Measurements from ENCODE around the gene CKAP2L. TPM values are rescaled to one million over a fixed set of nuclear protein-coding genes. Genes with fewer than 3 reads are reported as not detected.

CKAP2L gene
- total and polyA plus RNA-seq, 8 donors: 1.1 to 4.4 (median 1.3) TPM

DNA sequence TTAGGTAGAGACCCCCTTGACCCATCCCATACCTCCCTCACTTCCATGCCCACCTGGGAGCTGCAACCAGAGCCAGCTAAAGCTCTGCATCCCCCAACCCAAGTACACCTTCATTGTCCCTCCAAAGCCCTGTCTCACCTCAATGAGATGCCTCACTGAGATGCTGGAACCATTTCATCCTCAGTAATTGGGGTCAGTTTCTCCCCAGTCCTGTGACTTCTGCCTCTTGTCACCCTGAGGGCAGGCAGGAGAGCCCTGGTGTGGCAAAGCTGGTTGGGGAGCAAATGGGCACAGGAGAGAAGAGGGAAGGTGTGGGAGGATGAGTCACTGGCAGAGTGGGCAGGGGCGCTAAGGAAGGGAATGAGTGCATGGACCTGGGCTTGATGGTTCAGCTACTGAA lies 71.5 kb downstream of the CKAP2L start:
- no peaks in the 10 kb centered on the region for H3K36me3 ChIP-seq
- H3K27me3 ChIP-seq: no peaks in the 10 kb centered on the region
- H3K27ac ChIP-seq: no peak overlapping the region
- intact Hi-C loops (cut with DNase I; ENCODE audit: low total_unique reads): no loop called here
- TF ChIP-seq, protein P1, sequence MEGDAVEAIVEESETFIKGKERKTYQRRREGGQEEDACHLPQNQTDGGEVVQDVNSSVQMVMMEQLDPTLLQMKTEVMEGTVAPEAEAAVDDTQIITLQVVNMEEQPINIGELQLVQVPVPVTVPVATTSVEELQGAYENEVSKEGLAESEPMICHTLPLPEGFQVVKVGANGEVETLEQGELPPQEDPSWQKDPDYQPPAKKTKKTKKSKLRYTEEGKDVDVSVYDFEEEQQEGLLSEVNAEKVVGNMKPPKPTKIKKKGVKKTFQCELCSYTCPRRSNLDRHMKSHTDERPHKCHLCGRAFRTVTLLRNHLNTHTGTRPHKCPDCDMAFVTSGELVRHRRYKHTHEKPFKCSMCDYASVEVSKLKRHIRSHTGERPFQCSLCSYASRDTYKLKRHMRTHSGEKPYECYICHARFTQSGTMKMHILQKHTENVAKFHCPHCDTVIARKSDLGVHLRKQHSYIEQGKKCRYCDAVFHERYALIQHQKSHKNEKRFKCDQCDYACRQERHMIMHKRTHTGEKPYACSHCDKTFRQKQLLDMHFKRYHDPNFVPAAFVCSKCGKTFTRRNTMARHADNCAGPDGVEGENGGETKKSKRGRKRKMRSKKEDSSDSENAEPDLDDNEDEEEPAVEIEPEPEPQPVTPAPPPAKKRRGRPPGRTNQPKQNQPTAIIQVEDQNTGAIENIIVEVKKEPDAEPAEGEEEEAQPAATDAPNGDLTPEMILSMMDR (IDR thresholded peaks at IDR 0.05): no peak
- TF ChIP-seq POLR2A (IDR thresholded peaks at IDR 0.05) (no peak), EP300 (IDR thresholded peaks at IDR 0.05) (no peak), POLR2AphosphoS5 (IDR thresholded peaks at IDR 0.05) (no peak)
- DNase-seq: no peak
- no peak overlapping the region for H3K4me3 ChIP-seq
- WGBS, 5 donors: 88 to 100% (median 92%) methylated on average over 1 of the region's 1 CpG
- H3K4me1 ChIP-seq: peaks cover 0 to 26% (median 7%) of the 10 kb centered on the region in 4 donors
- no peaks in the 10 kb centered on the region for H3K9me3 ChIP-seq

GRCh38 chr2:112692495-112692911 lies 71.9 kb downstream of the CKAP2L start:
- H3K36me3 ChIP-seq: no peaks in the 10 kb centered on the region
- intact Hi-C loops (cut with DNase I; ENCODE audit: low total_unique reads): no loop called here
- H3K4me1 ChIP-seq: peaks cover 0 to 26% (median 7%) of the 10 kb centered on the region in 4 donors
- no peaks in the 10 kb centered on the region for H3K9me3 ChIP-seq
- H3K27me3 ChIP-seq: no peaks in the 10 kb centered on the region
- TF ChIP-seq EP300 (IDR thresholded peaks at IDR 0.05) (no peak), POLR2AphosphoS5 (IDR thresholded peaks at IDR 0.05) (no peak), POLR2A (IDR thresholded peaks at IDR 0.05) (no peak)
- TF ChIP-seq, protein P1 (IDR thresholded peaks at IDR 0.05): no peak
- 25 to 55% (median 42%) methylated on average over 5 of the region's 5 CpGs for WGBS, 5 donors
- no peak overlapping the region for H3K4me3 ChIP-seq
- peak; percentile 49 to 77 for DNase-seq
- H3K27ac ChIP-seq: peak overlapping the region in 2 of 5 donors; percentile 18 to 34

GRCh38 chr2:112691881-112692281 lies 72.5 kb downstream of the CKAP2L start:
- Histone ChIP-seq H3K27me3 (no peaks in the 10 kb centered on the region), H3K4me3 (no peak overlapping the region), H3K27ac (peak overlapping the region in 2 of 5 donors; percentile 18 to 34), H3K36me3 (no peaks in the 10 kb centered on the region), H3K4me1 (peaks cover 0 to 26% (median 7%) of the 10 kb centered on the region in 4 donors), H3K9me3 (no peaks in the 10 kb centered on the region)
- TF ChIP-seq POLR2A (IDR thresholded peaks at IDR 0.05) (no peak), POLR2AphosphoS5 (IDR thresholded peaks at IDR 0.05) (no peak), EP300 (IDR thresholded peaks at IDR 0.05) (no peak)
- TF ChIP-seq, protein P1 (IDR thresholded peaks at IDR 0.05): no peak
- 47 to 79% (median 71%) methylated on average over 4 of the region's 4 CpGs for WGBS, 5 donors
- no peak for DNase-seq
- intact Hi-C loops (cut with DNase I; ENCODE audit: low total_unique reads): no loop called here

GRCh38 chr2:112690853-112691401 lies 73.5 kb downstream of the CKAP2L start:
- WGBS, 5 donors: 21 to 43% (median 24%) methylated on average over 9 of the region's 9 CpGs
- TF ChIP-seq, protein P1 (IDR thresholded peaks at IDR 0.05): peak in 5 of 7 experiments; percentile 50 to 93 (median 69)
- TF ChIP-seq POLR2A (IDR thresholded peaks at IDR 0.05) (no peak), EP300 (IDR thresholded peaks at IDR 0.05) (no peak)
- no peaks in the 10 kb centered on the region for H3K9me3 ChIP-seq
- peaks cover 0 to 26% (median 7%) of the 10 kb centered on the region in 4 donors for H3K4me1 ChIP-seq
- peak overlapping the region in 2 of 4 donors; percentile 11 to 24 for H3K4me3 ChIP-seq
- H3K36me3 ChIP-seq: no peaks in the 10 kb centered on the region
- H3K27ac ChIP-seq: peak overlapping the region in 1 of 5 donors; percentile 9
- DNase-seq: peak; percentile 71 to 75
- intact Hi-C loops (cut with DNase I; ENCODE audit: low total_unique reads): no loop called here
- H3K27me3 ChIP-seq: no peaks in the 10 kb centered on the region
